ENCODE results near the gene HOXB7. TPM values are rescaled to one million over a fixed set of nuclear protein-coding genes. Genes with fewer than 3 reads are reported as not detected.

HOXB7 gene
- total RNA-seq, 3 donors from 2014 or later = 10.9 to 29.1 (median 22.4) TPM

- H3K4me1 ChIP-seq (ENCODE audit: low read depth) = peaks cover 5% of the 10 kb centered on the region
- ATAC-seq (no peak), DNase-seq (peak in 1 of 3 donors; percentile 31)
- no peaks in the 10 kb centered on the region for H3K36me3 ChIP-seq (ENCODE audit: low read depth)
- peak overlapping the region; percentile 17 for H3K4me3 ChIP-seq
- TF ChIP-seq CTCF (IDR thresholded peaks at IDR 0.05) = no peak
- intact Hi-C loops (cut with DNase I, micrococcal nuclease) = no loop called here
- H3K9me3 ChIP-seq = no peaks in the 10 kb centered on the region
Measured at GRCh38 chr17:48642843-48643696, 32.3 kb upstream of the HOXB7 start.

GRCh38 chr17:48642059-48642842 lies 31.4 kb upstream of the HOXB7 start:
- peak; percentile 77 to 87 (median 85) for DNase-seq
- TF ChIP-seq CTCF (IDR thresholded peaks at IDR 0.05) = peak; percentile 18
- Histone ChIP-seq H3K4me1 (ENCODE audit: low read depth) (peaks cover 5% of the 10 kb centered on the region), H3K4me3 (peak overlapping the region; percentile 17), H3K36me3 (ENCODE audit: low read depth) (no peaks in the 10 kb centered on the region), H3K9me3 (no peaks in the 10 kb centered on the region)
- intact Hi-C loops (cut with DNase I, micrococcal nuclease) = no loop called here
- ATAC-seq = peak; percentile 58

GRCh38 chr17:48641541-48642058 lies 30.8 kb upstream of the HOXB7 start:
- DNase-seq = peak in 2 of 3 donors; percentile 44 to 57
- ATAC-seq = no peak
- Histone ChIP-seq H3K9me3 (no peaks in the 10 kb centered on the region), H3K36me3 (ENCODE audit: low read depth) (no peaks in the 10 kb centered on the region), H3K4me1 (ENCODE audit: low read depth) (peaks cover 6% of the 10 kb centered on the region), H3K4me3 (no peak overlapping the region)
- intact Hi-C loops (cut with DNase I, micrococcal nuclease) = no loop called here
- TF ChIP-seq CTCF (IDR thresholded peaks at IDR 0.05) = no peak

GRCh38 chr17:48640858-48641180 lies 30.0 kb upstream of the HOXB7 start:
- intact Hi-C loops (cut with DNase I, micrococcal nuclease) = no loop called here
- no peak for TF ChIP-seq CTCF (IDR thresholded peaks at IDR 0.05)
- Histone ChIP-seq H3K36me3 (ENCODE audit: low read depth) (no peaks in the 10 kb centered on the region), H3K4me3 (no peak overlapping the region), H3K9me3 (no peaks in the 10 kb centered on the region), H3K4me1 (ENCODE audit: low read depth) (peaks cover 7% of the 10 kb centered on the region)
- DNase-seq (no peak), ATAC-seq (no peak)

GRCh38 chr17:48639982-48640857 lies 29.4 kb upstream of the HOXB7 start:
- H3K4me1 ChIP-seq (ENCODE audit: low read depth) = peaks cover 7% of the 10 kb centered on the region
- peak in 2 of 3 donors; percentile 16 to 39 for DNase-seq
- no peak for TF ChIP-seq CTCF (IDR thresholded peaks at IDR 0.05)
- H3K4me3 ChIP-seq = no peak overlapping the region
- ATAC-seq = no peak
- H3K9me3 ChIP-seq = no peaks in the 10 kb centered on the region
- H3K36me3 ChIP-seq (ENCODE audit: low read depth) = no peaks in the 10 kb centered on the region
- intact Hi-C loops (cut with DNase I, micrococcal nuclease) = no loop called here
